ENCODE data around the gene BZW2. TPM values are rescaled to one million over a fixed set of nuclear protein-coding genes. Genes with fewer than 3 reads are reported as not detected.

The BZW2 gene
- total and polyA plus RNA-seq, 4 experiments from 2014 or later = 18.6 to 58.7 (median 33.6) TPM

DNA sequence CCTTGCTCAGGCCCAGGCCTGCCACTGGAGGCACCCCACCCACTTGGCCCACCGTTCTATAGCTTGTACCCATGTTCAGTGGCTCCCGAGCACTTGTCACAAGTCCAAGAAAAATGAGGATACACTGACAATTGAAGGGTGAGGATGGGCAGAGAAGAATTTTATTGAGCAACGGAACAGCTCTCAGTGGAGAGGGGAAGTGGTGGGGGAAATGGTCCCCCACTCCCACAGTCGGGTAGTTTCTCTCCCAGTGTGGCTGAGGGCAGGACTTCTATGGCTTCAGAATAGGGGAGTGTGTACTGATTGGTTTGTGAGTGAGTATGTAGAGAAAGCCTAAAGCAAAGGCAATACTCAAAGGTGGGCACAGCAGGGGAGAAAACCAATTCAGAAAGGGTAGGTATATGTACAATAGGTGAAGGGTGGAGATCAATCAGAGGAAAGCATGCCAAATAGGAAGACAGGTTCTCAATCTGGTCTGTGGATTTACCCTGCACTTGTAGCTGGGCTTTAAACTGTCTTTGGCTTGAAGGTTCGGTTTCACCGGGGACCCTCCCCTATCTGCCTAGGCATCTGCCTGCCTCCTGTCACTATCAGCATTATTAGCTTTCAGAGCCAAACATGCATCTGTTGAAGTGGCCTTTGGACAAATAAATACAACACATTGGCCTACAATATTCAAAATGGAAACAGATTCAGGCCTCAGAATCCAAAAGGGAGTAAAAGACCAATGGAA lies 98.7 kb downstream of the BZW2 start:
- Histone ChIP-seq H3K4me1 (ENCODE audit: insufficient read depth, low read length) (no peaks in the 10 kb centered on the region), H3K9me3 (ENCODE audit: control insufficient read depth in 1 of 2, low read length in 2 of 2) (no peaks in the 10 kb centered on the region), H3K36me3 (ENCODE audit: insufficient read depth, low read length) (no peaks in the 10 kb centered on the region), H3K27ac (ENCODE audit: low read depth, low read length) (no peak overlapping the region), H3K4me3 (ENCODE audit: low read length in 2 of 2) (no peak overlapping the region), H3K27me3 (ENCODE audit: insufficient read depth, low read length) (no peaks in the 10 kb centered on the region)
- intact Hi-C loops (cut with micrococcal nuclease) = no loop called here
- Mint-ChIP-seq H3K4me3 (no peak overlapping the region), H3K27me3 (peaks cover 1 to 5% of the 10 kb centered on the region in 2 donors), H3K9me3 (no peaks in the 10 kb centered on the region), H3K4me1 (no peaks in the 10 kb centered on the region), H3K36me3 (no peaks in the 10 kb centered on the region), H3K27ac (no peak overlapping the region)
- POLR2A ChIA-PET (ENCODE audit: partially characterized antibody) = no interaction called here
- CTCF ChIA-PET (ENCODE audit: partially characterized antibody) = interaction anchor here (1.2 kb wide), 1 partner anchor 26 kb away, joined by 3 read pairs; no protein-coding TSS in a partner anchor
- no peak for DNase-seq

DNA sequence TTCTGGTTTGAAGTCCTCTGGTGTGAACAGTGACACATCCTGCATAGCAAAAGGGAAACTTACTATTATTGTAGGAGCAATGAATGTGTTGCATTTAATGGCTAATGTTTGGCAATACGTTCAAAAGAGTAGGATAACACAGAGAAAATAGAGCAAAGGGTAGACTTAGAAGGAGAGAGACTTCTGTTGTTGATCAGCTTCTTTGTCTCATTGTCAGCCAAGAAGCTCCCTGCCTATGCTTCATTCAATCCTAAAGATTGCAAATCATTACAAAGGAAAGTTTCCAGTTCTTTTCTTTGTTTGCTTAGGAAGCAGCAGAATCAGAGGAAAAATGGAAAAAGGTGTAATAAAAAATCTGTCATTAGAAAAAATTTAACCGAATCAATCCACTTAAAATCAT lies 99.7 kb downstream of the BZW2 start:
- H3K27ac Mint-ChIP-seq = no peak overlapping the region

GRCh38 chr7:16747102-16747501 lies 101.1 kb downstream of the BZW2 start:
- Histone ChIP-seq H3K36me3 (ENCODE audit: insufficient read depth, low read length) (no peaks in the 10 kb centered on the region), H3K4me3 (ENCODE audit: low read length in 2 of 2) (no peak overlapping the region), H3K9me3 (ENCODE audit: control insufficient read depth in 1 of 2, low read length in 2 of 2) (no peaks in the 10 kb centered on the region), H3K4me1 (ENCODE audit: insufficient read depth, low read length) (no peaks in the 10 kb centered on the region), H3K27ac (ENCODE audit: low read depth, low read length) (no peak overlapping the region), H3K27me3 (ENCODE audit: insufficient read depth, low read length) (no peaks in the 10 kb centered on the region)
- no peak overlapping the region for H3K27ac Mint-ChIP-seq
- H3K4me1 Mint-ChIP-seq = no peaks in the 10 kb centered on the region
- no peak for DNase-seq
- intact Hi-C loops (cut with micrococcal nuclease) = no loop called here
- peaks cover 1 to 8% of the 10 kb centered on the region in 2 donors for H3K27me3 Mint-ChIP-seq
- no peak overlapping the region for H3K4me3 Mint-ChIP-seq
- CTCF ChIA-PET (ENCODE audit: partially characterized antibody) = no interaction called here
- POLR2A ChIA-PET (ENCODE audit: partially characterized antibody) = no interaction called here
- no peaks in the 10 kb centered on the region for H3K36me3 Mint-ChIP-seq
- no peaks in the 10 kb centered on the region for H3K9me3 Mint-ChIP-seq

More for the DNA sequence above, 99.7 kb downstream of the BZW2 start:
- intact Hi-C loops (cut with micrococcal nuclease) = no loop called here
- H3K36me3 Mint-ChIP-seq = no peaks in the 10 kb centered on the region
- H3K9me3 Mint-ChIP-seq = no peaks in the 10 kb centered on the region
- H3K4me1 Mint-ChIP-seq = no peaks in the 10 kb centered on the region
- no peak overlapping the region for H3K4me3 Mint-ChIP-seq
- Histone ChIP-seq H3K27me3 (ENCODE audit: insufficient read depth, low read length) (no peaks in the 10 kb centered on the region), H3K36me3 (ENCODE audit: insufficient read depth, low read length) (no peaks in the 10 kb centered on the region), H3K9me3 (ENCODE audit: control insufficient read depth in 1 of 2, low read length in 2 of 2) (no peaks in the 10 kb centered on the region), H3K4me1 (ENCODE audit: insufficient read depth, low read length) (no peaks in the 10 kb centered on the region), H3K4me3 (ENCODE audit: low read length in 2 of 2) (no peak overlapping the region), H3K27ac (ENCODE audit: low read depth, low read length) (no peak overlapping the region)
- DNase-seq = no peak
- H3K27me3 Mint-ChIP-seq = peaks cover 1 to 5% of the 10 kb centered on the region in 2 donors
- ChIA-PET CTCF (ENCODE audit: partially characterized antibody) (no interaction called here), POLR2A (ENCODE audit: partially characterized antibody) (no interaction called here)

DNA sequence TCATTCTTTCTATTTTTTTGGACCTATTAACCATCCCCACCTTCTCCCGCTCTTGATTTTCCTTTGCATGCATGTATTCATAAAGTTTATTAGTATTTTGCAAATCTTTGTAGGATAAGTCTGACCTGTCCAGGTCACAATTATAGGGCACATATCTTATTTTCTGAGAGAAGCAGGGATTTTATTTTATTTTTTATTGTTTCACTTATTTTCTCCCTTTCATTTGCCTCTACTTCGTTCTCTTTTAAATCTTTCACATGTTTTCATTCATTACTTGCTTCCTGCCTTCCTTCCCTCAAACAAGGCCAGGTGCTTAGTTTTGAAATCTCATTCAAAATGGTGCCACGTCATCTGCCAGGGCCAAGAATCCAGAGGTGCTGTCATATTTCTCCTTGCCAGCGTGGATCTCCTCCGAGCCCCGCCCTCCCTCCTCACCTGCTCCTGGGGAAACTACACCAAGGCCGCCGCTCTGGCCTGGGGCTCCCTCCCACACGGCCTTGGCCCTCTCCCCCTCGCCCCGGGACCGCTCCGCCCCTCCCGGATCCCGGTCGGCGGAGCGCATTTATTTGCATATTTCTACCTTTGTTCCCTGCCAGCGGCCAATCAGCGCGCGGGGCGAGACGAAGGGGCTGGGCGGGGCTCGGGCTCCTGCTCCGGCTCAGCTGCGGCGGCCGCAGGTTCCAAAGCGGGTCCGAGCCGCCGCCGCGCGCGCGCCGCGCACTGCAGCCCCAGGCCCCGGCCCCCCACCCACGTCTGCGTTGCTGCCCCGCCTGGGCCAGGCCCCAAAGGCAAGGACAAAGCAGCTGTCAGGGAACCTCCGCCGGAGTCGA lies 107.3 kb downstream of the BZW2 start, which contains the start of gene TSPAN13:
TSS of gene TSPAN13 (plus strand) at position 654 of the 830 bp plus-strand sequence. CDS start 213 bp downstream, outside the sequence.
- Mint-ChIP-seq H3K4me3 (peak within 1 kb of the TSS; percentile 71 to 89 (median 80)), H3K27ac (peak within 1 kb of the TSS in 3 of 7 donors; percentile 23 to 42 (median 37)), H3K9me3 (peaks cover 0 to 3% (median 0%) of the 10 kb centered on the region in 8 donors), H3K4me1 (peaks cover 6 to 16% (median 13%) of the 10 kb centered on the region in 4 donors), H3K36me3 (no peaks in the 10 kb centered on the region), H3K27me3 (peaks cover 18 to 23% of the 10 kb centered on the region in 2 donors)
- POLR2A ChIA-PET (ENCODE audit: partially characterized antibody) = no interaction called here
- Histone ChIP-seq H3K27me3 (ENCODE audit: insufficient read depth, low read length) (peaks cover 4% of the 10 kb centered on the region), H3K4me1 (ENCODE audit: insufficient read depth, low read length) (peaks cover 3% of the 10 kb centered on the region), H3K4me3 (ENCODE audit: low read length in 2 of 2) (peak within 1 kb of the TSS in 1 of 2 donors; percentile 43), H3K36me3 (ENCODE audit: insufficient read depth, low read length) (no peaks in the 10 kb centered on the region), H3K27ac (ENCODE audit: low read depth, low read length) (no peak within 1 kb of the TSS), H3K9me3 (ENCODE audit: control insufficient read depth in 1 of 2, low read length in 2 of 2) (no peaks in the 10 kb centered on the region)
- peak in 4 of 5 donors; percentile 26 to 37 (median 34) for DNase-seq
- CTCF ChIA-PET (ENCODE audit: partially characterized antibody) = no interaction called here
- intact Hi-C loops (cut with micrococcal nuclease) = no loop called here

DNA sequence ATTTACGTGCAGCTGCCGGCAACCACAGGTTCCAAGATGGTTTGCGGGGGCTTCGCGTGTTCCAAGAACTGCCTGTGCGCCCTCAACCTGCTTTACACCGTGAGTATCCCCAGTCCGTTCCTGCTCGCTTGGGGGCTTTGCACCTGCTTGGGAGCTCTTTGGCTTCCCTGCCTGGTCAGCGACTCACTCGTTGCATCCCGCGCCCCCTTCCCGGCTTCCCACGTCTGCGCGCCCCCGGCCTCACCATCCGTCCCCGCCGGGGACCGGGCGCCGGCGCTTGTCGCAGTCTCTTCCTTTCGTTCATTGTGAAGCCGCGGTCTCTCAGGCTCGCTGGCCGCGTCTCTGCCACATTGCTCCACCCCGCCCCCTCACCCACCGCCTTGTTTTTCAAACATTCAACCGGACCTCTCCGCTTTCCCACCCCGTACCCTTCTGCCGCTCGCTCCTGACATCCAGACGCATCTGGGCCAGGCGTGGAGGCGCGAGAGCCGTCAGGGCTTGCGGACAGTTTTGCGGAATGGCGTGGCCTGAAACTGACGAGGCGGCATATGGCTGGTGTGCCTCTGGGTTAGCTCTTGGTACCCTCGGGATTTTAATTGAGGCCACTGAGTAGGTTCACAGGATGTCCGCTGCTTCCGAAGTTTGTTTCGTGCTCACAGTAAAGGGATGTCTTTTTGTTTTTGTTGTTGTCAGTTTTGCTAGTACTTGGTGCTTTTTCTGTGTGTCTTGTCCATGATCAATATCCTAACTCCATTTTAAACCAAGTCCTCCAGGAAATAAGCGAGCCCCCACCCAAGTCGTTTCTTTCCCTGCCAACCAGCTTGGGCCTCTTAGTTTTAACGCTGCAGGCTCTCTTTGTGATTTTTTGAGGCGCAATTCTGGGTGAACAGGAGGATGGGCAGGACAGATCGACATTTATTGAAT lies 108.2 kb downstream of the BZW2 start:
- Mint-ChIP-seq H3K4me1 (peaks cover 6 to 16% (median 13%) of the 10 kb centered on the region in 4 donors), H3K27me3 (peaks cover 19 to 21% of the 10 kb centered on the region in 2 donors), H3K36me3 (no peaks in the 10 kb centered on the region), H3K4me3 (peak overlapping the region; percentile 61 to 89 (median 80)), H3K27ac (peak overlapping the region in 3 of 7 donors; percentile 23 to 42 (median 37)), H3K9me3 (peaks cover 0 to 3% (median 0%) of the 10 kb centered on the region in 8 donors)
- no peaks in the 10 kb centered on the region for H3K36me3 ChIP-seq (ENCODE audit: insufficient read depth, low read length)
- CTCF ChIA-PET (ENCODE audit: partially characterized antibody) = no interaction called here
- peaks cover 4% of the 10 kb centered on the region for H3K27me3 ChIP-seq (ENCODE audit: insufficient read depth, low read length)
- POLR2A ChIA-PET (ENCODE audit: partially characterized antibody) = no interaction called here
- peaks cover 3% of the 10 kb centered on the region for H3K4me1 ChIP-seq (ENCODE audit: insufficient read depth, low read length)
- intact Hi-C loops (cut with micrococcal nuclease) = no loop called here
- no peak overlapping the region for H3K27ac ChIP-seq (ENCODE audit: low read depth, low read length)
- H3K4me3 ChIP-seq (ENCODE audit: low read length in 2 of 2) = peak overlapping the region in 1 of 2 donors; percentile 43
- H3K9me3 ChIP-seq (ENCODE audit: control insufficient read depth in 1 of 2, low read length in 2 of 2) = no peaks in the 10 kb centered on the region
- DNase-seq = peak in 2 of 5 donors; percentile 3 to 8

DNA sequence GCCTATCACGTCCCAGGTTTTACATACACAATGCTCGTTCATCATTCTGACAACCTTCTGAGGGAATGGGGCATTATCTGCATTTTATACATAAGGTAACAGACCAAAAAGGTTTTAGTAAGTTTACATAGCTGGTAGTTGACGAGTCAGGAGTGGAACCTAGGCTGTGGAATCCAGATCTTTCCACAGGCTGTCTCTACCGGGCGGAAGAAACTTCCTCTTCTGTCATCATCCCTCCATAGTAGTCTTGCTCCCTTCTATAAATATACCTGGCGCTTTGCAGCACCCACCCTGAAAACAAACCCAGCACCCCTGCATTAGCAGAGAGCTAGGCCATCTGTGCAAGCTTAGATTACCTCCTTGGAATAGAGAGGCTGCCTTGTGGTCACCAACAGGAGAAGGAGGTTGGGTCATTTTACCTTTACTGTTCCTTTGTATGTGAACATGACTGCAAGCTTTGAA lies 108.9 kb downstream of the BZW2 start:
- no peak for DNase-seq
- Histone ChIP-seq H3K4me1 (ENCODE audit: insufficient read depth, low read length) (peaks cover 3% of the 10 kb centered on the region), H3K36me3 (ENCODE audit: insufficient read depth, low read length) (no peaks in the 10 kb centered on the region), H3K27ac (ENCODE audit: low read depth, low read length) (no peak overlapping the region), H3K9me3 (ENCODE audit: control insufficient read depth in 1 of 2, low read length in 2 of 2) (no peaks in the 10 kb centered on the region), H3K4me3 (ENCODE audit: low read length in 2 of 2) (no peak overlapping the region), H3K27me3 (ENCODE audit: insufficient read depth, low read length) (peaks cover 4% of the 10 kb centered on the region)
- ChIA-PET CTCF (ENCODE audit: partially characterized antibody) (no interaction called here), POLR2A (ENCODE audit: partially characterized antibody) (no interaction called here)
- Mint-ChIP-seq H3K4me3 (peak overlapping the region; percentile 61 to 89 (median 80)), H3K27me3 (peaks cover 19 to 20% of the 10 kb centered on the region in 2 donors), H3K9me3 (peaks cover 0 to 3% (median 0%) of the 10 kb centered on the region in 8 donors), H3K27ac (no peak overlapping the region), H3K4me1 (peaks cover 6 to 16% (median 13%) of the 10 kb centered on the region in 4 donors), H3K36me3 (no peaks in the 10 kb centered on the region)
- intact Hi-C loops (cut with micrococcal nuclease) = no loop called here
